NCI-H1092 (cell line): ENCODE data around the gene CLBA1.

Source experiments
- DNase-seq: peaks from one replicate; lab custom pipeline; 2025; lab: John Stamatoyannopoulos, UW

The CLBA1 gene

GRCh38 chr14:104980611-104981531 is 4.7 kb upstream of the CLBA1 start:
- no peak for DNase-seq

- DNase-seq, result no peak
These were observed 3.7 kb upstream of the CLBA1 start for GRCh38 chr14:104981699-104982541.

- no peak for DNase-seq
These were observed 2.9 kb upstream of the CLBA1 start for GRCh38 chr14:104982548-104983230.

GRCh38 chr14:104983231-104983721 is 2.3 kb upstream of the CLBA1 start:
- no peak for DNase-seq

- DNase-seq, result no peak
These were observed 1.3 kb upstream of the CLBA1 start for GRCh38 chr14:104984056-104984894.

- DNase-seq, result no peak
These were observed 1.0 kb downstream of the CLBA1 start for GRCh38 chr14:104986487-104987164.

- no peak for DNase-seq
These were observed 3.8 kb downstream of the CLBA1 start for GRCh38 chr14:104989236-104989950.

GRCh38 chr14:104989951-104990303 is 4.3 kb downstream of the CLBA1 start:
- no peak for DNase-seq

GRCh38 chr14:104991896-104992230 is 6.3 kb downstream of the CLBA1 start:
- no peak for DNase-seq

GRCh38 chr14:104992501-104992900 is 6.9 kb downstream of the CLBA1 start:
- no peak for DNase-seq

GRCh38 chr14:104993306-104993705 is 7.7 kb downstream of the CLBA1 start:
- DNase-seq, result no peak

GRCh38 chr14:104993808-104994591 is 8.4 kb downstream of the CLBA1 start:
- no peak for DNase-seq

GRCh38 chr14:104994978-104995377 is 9.4 kb downstream of the CLBA1 start:
- no peak for DNase-seq

GRCh38 chr14:104996032-104996431 is 10.4 kb downstream of the CLBA1 start:
- DNase-seq, result no peak

- no peak for DNase-seq
These were observed 10.9 kb downstream of the CLBA1 start for GRCh38 chr14:104996483-104996882.

GRCh38 chr14:104998801-104999200 is 13.2 kb downstream of the CLBA1 start:
- DNase-seq, result peak; percentile 75

- DNase-seq, result no peak
These were observed 13.8 kb downstream of the CLBA1 start for GRCh38 chr14:104999361-104999760.

GRCh38 chr14:105005329-105005928 is 19.8 kb downstream of the CLBA1 start:
- DNase-seq, result no peak
